ENCODE results near the gene OGFOD3. TPM values are rescaled to one million over a fixed set of nuclear protein-coding genes. Genes with fewer than 3 reads are reported as not detected.

Gene OGFOD3
- total and polyA plus RNA-seq, 9 of the 15 experiments (the other 6 are each of a cell fraction or from before 2014, with no cell fraction given), result 0.69 to 44.7 (median 18.9) TPM

DNA sequence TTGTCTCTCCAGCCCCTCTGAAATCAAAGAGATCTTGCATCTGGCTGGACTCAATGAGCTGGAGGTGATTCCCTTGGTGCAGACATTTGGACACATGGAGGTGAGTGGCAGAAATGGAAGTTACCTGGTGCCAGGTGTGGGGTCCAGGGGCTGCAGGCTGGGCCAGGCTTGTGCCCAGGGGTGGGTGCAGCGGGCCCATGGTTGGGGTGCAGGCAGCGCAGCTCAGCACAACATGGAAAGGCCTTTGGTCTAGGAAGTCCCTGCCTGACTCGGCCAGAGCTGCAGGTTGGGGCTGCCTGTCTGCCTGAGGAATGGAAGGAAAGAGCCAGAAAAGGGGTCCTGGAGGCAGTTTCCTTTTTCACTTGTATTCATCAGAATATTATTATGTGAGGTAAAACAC, 10.2 kb upstream of the OGFOD3 start:
- TF ChIP-seq BHLHE40 (IDR thresholded peaks at IDR 0.05; ENCODE audit: low read length) (peak; percentile 22; the same call in 1 of the 2 replicates), HMG20B (CRISPR knock-in tag; IDR thresholded peaks at IDR 0.05) (no peak), POLR2G (IDR thresholded peaks at IDR 0.05; ENCODE audit: low read depth, low read length) (peak; percentile 45; the same call in 1 of the 2 replicates)
- Histone ChIP-seq H3K27ac (ENCODE audit: extremely low read depth, low read depth, low read length) (no peak overlapping the region), H3K79me2 (ENCODE audit: control insufficient read depth, insufficient read depth, low read length) (no peaks in the 10 kb centered on the region), H3K9me3 (replicated peaks; ENCODE audit: control insufficient read depth, insufficient read depth, low read depth, low read length) (no peaks in the 10 kb centered on the region), H3K4me2 (ENCODE audit: insufficient read depth, low read length) (no peak overlapping the region), H2AFZ (ENCODE audit: low read depth, low read length) (no peak overlapping the region), H3K9ac (ENCODE audit: insufficient read depth in 1 of 2, low read depth in 2 of 2, low read length in 2 of 2) (0 out of 4 replicates have a peak overlapping the region, but pooled peaks of 1 of the 2 experiments have one; percentile 7), H3K36me3 (ENCODE audit: control insufficient read depth, insufficient read depth, low read length) (no peaks in the 10 kb centered on the region), H3K4me1 (replicated peaks in 1 of 2; ENCODE audit: control insufficient read depth in 2 of 2, insufficient read depth in 2 of 2, low read length in 2 of 2) (peaks cover 0 to 28% of the 10 kb centered on the region in 2 experiments; a peak in 2 of 5 replicates), H3K9me1 (ENCODE audit: control insufficient read depth, insufficient read depth, low read length) (no peaks in the 10 kb centered on the region), H3K27me3 (ENCODE audit: control insufficient read depth in 2 of 2, insufficient read depth in 2 of 2, low read length in 2 of 2) (no peaks in the 10 kb centered on the region), H3K4me3 (no peak overlapping the region), H4K20me1 (replicated peaks; ENCODE audit: control insufficient read depth, insufficient read depth, low read length) (no peaks in the 10 kb centered on the region)
- ChIA-PET CTCF (ENCODE audit: low intra/inter-chr PET ratio) (interaction anchor here (0.6 kb wide), 1 partner anchor 31 kb away, joined by 3 read pairs; no protein-coding TSS in a partner anchor), POLR2A (interaction anchor here (0.6 kb wide), 1 partner anchor 17 kb away, joined by 4 read pairs; no protein-coding TSS in a partner anchor)
- no TSS peak for BruUV-seq (replicated peaks)
- intact Hi-C loops (cut with micrococcal nuclease), result no loop called here
- in situ Hi-C loops (cut with MboI), result no loop called here
- FAIRE-seq, result no peak
- ATAC-seq, result no peak
- DNase-seq (ENCODE audit: extremely low read depth in 1 of 4, low spot score in 3 of 4), result no peak
- 73% methylated on average over 3 of the region's 3 CpGs for WGBS (ENCODE audit: insufficient coverage, low coverage, missing lambda C conversion rate)

DNA sequence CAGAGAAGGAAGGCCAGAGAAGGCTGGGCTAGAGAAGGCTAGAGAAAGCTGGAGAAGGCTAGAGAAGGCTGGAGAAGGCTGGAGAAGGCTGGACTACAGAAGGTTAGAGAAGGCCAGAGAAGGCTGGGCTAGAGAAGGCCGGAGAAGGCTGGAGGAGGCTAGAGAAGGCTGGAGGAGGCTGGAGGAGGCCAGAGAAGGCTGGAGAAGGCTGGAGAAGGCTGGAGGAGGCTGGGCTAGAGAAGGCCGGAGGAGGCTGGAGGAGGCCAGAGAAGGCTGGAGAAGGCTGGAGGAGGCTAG, 6.4 kb upstream of the OGFOD3 start:
- FAIRE-seq, result no peak
- no peak overlapping the region for H3K4me2 ChIP-seq (ENCODE audit: insufficient read depth, low read length)
- no peak for DNase-seq (ENCODE audit: extremely low read depth in 1 of 4, low spot score in 3 of 4)
- no peak overlapping the region for H3K27ac ChIP-seq (ENCODE audit: extremely low read depth, low read depth, low read length)
- no peaks in the 10 kb centered on the region for H3K79me2 ChIP-seq (ENCODE audit: control insufficient read depth, insufficient read depth, low read length)
- no peaks in the 10 kb centered on the region for H3K9me3 ChIP-seq (replicated peaks; ENCODE audit: control insufficient read depth, insufficient read depth, low read depth, low read length)
- no peaks in the 10 kb centered on the region for H4K20me1 ChIP-seq (replicated peaks; ENCODE audit: control insufficient read depth, insufficient read depth, low read length)
- peaks cover 5% of the 10 kb centered on the region; the same call in 1 of the 3 replicates for H3K36me3 ChIP-seq (ENCODE audit: control insufficient read depth, insufficient read depth, low read length)
- in situ Hi-C loops (cut with MboI), result no loop called here
- CTCF ChIA-PET (ENCODE audit: low intra/inter-chr PET ratio), result no interaction called here
- no peak overlapping the region for H3K4me3 ChIP-seq
- no peaks in the 10 kb centered on the region for H3K9me1 ChIP-seq (ENCODE audit: control insufficient read depth, insufficient read depth, low read length)
- H3K27me3 ChIP-seq (ENCODE audit: control insufficient read depth in 2 of 2, insufficient read depth in 2 of 2, low read length in 2 of 2), result no peaks in the 10 kb centered on the region
- no peak for ATAC-seq
- WGBS (ENCODE audit: insufficient coverage, low coverage, missing lambda C conversion rate), result 100% methylated on average over 2 of the region's 2 CpGs
- no peak overlapping the region for H3K9ac ChIP-seq (ENCODE audit: insufficient read depth in 1 of 2, low read depth in 2 of 2, low read length in 2 of 2)
- intact Hi-C loops (cut with micrococcal nuclease), result no loop called here
- no peak overlapping the region for H2AFZ ChIP-seq (ENCODE audit: low read depth, low read length)
- peaks cover 2 to 19% of the 10 kb centered on the region in 2 experiments; a peak in 4 of 5 replicates for H3K4me1 ChIP-seq (replicated peaks in 1 of 2; ENCODE audit: control insufficient read depth in 2 of 2, insufficient read depth in 2 of 2, low read length in 2 of 2)
- POLR2A ChIA-PET, result interaction anchor here (1.0 kb wide), 1 partner anchor 11 kb away, joined by 3 read pairs; no protein-coding TSS in a partner anchor
- BruUV-seq (replicated peaks), result no TSS peak
- TF ChIP-seq, protein P1, sequence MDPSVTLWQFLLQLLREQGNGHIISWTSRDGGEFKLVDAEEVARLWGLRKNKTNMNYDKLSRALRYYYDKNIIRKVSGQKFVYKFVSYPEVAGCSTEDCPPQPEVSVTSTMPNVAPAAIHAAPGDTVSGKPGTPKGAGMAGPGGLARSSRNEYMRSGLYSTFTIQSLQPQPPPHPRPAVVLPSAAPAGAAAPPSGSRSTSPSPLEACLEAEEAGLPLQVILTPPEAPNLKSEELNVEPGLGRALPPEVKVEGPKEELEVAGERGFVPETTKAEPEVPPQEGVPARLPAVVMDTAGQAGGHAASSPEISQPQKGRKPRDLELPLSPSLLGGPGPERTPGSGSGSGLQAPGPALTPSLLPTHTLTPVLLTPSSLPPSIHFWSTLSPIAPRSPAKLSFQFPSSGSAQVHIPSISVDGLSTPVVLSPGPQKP (CRISPR knock-in tag; IDR thresholded peaks at IDR 0.05), result no peak
- TF ChIP-seq PTBP1 (IDR thresholded peaks at IDR 0.05; ENCODE audit: low read depth, low read length), result no peak
- no peak for TF ChIP-seq BCOR (IDR thresholded peaks at IDR 0.05)
- no peak for TF ChIP-seq SRSF7 (optimal IDR thresholded peaks at IDR 0.05; ENCODE audit: low read depth, low read length)
- TF ChIP-seq, protein P2, sequence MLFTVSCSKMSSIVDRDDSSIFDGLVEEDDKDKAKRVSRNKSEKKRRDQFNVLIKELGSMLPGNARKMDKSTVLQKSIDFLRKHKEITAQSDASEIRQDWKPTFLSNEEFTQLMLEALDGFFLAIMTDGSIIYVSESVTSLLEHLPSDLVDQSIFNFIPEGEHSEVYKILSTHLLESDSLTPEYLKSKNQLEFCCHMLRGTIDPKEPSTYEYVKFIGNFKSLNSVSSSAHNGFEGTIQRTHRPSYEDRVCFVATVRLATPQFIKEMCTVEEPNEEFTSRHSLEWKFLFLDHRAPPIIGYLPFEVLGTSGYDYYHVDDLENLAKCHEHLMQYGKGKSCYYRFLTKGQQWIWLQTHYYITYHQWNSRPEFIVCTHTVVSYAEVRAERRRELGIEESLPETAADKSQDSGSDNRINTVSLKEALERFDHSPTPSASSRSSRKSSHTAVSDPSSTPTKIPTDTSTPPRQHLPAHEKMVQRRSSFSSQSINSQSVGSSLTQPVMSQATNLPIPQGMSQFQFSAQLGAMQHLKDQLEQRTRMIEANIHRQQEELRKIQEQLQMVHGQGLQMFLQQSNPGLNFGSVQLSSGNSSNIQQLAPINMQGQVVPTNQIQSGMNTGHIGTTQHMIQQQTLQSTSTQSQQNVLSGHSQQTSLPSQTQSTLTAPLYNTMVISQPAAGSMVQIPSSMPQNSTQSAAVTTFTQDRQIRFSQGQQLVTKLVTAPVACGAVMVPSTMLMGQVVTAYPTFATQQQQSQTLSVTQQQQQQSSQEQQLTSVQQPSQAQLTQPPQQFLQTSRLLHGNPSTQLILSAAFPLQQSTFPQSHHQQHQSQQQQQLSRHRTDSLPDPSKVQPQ (CRISPR knock-in tag; IDR thresholded peaks at IDR 0.05; ENCODE audit: borderline replicate concordance), result no peak
- no peak for TF ChIP-seq ZNF561 (CRISPR knock-in tag; conservative IDR thresholded peaks at IDR 0.05)
- TF ChIP-seq BCL6 (CRISPR knock-in tag; IDR thresholded peaks at IDR 0.05), result no peak
- TF ChIP-seq ZNF57 (CRISPR knock-in tag; IDR thresholded peaks at IDR 0.05), result no peak
- TF ChIP-seq, protein P3, sequence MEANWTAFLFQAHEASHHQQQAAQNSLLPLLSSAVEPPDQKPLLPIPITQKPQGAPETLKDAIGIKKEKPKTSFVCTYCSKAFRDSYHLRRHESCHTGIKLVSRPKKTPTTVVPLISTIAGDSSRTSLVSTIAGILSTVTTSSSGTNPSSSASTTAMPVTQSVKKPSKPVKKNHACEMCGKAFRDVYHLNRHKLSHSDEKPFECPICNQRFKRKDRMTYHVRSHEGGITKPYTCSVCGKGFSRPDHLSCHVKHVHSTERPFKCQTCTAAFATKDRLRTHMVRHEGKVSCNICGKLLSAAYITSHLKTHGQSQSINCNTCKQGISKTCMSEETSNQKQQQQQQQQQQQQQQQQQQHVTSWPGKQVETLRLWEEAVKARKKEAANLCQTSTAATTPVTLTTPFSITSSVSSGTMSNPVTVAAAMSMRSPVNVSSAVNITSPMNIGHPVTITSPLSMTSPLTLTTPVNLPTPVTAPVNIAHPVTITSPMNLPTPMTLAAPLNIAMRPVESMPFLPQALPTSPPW (CRISPR knock-in tag; IDR thresholded peaks at IDR 0.05), result no peak
